CD4-positive, alpha-beta T cell treated with Interleukin-21 for 1 hour (primary cell): ENCODE results near the gene SRP14.
A peak's percentile ranks its signal among the peaks of the same experiment; 100 is the strongest.
"Not testable (repeated sequence)": the region's sequence is repeated elsewhere in the genome, so short reads cannot be mapped to it uniquely, and the experiment has no call there.

Experiments
- DNase-seq: peaks from one replicate; pipeline ENCODE4 v3.0.0-alpha.2; 2020

Gene SRP14

DNA sequence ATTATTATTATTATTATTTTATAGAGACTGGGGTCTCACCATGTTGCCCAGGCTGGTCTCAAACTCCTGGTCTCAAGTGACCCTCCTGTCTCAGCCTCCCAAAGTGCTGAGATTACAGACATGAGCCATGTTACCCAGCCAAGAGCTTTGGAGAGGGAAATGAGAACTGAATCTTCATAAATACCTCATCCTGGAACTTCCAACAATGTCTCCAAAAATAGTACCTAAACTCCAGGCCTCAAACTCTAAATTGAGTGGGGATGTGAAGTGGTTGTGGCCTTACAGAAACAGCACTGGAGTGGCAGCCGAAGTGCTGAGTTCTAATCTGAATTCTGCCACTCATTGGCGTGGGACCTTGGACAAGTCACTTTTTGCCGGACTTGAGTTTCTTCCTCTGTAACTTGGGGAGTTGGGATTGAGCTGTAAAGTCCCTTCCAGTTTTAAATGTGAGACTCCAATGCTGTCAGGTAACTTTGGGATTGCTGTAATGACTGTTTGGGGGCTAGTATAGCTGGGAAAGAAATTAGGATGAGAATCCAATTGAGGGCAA, 10.0 kb upstream of the SRP14 start:
- DNase-seq = no peak

- peak; percentile 47 for DNase-seq
These were observed 9.3 kb upstream of the SRP14 start for GRCh38 chr15:40048211-40048792.

DNA sequence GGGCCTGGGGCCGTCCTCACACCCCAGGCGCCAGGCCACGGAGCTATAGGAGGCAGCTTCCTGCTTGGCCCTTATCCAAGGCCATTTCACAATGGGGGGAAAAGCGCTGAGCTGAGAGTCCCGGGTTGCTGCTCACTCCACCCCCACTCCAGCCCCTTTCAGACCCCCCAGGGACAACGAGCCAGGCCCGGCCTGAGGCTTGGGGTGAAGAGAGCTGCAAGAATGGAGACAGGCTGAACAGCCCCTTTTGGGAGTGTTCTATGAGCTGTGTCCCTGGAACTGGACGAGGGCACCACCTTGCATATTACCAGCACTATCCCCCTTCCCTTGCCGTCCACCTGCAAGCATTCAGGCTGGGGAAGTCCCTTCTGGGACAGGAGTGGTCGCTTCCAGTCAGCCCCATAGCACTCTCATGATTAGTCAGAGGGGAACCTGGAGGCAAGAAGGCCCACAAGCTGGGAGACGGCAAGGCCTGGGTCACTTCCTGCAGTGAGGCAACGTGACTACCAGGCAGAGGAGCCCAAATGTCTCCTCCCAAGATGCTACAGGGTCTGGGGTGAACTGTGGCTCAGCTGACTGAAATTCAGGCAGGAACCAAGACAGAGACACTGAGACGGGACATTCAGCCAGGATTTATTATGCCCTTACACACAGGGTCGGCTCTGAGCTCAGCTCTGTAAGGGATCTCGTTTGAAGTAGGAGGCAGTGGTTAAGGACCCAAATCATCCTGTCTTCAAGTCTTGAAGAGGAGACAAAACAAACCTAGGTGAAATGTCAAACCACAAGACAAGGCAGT, 8.6 kb upstream of the SRP14 start:
- peak; percentile 74 for DNase-seq

DNA sequence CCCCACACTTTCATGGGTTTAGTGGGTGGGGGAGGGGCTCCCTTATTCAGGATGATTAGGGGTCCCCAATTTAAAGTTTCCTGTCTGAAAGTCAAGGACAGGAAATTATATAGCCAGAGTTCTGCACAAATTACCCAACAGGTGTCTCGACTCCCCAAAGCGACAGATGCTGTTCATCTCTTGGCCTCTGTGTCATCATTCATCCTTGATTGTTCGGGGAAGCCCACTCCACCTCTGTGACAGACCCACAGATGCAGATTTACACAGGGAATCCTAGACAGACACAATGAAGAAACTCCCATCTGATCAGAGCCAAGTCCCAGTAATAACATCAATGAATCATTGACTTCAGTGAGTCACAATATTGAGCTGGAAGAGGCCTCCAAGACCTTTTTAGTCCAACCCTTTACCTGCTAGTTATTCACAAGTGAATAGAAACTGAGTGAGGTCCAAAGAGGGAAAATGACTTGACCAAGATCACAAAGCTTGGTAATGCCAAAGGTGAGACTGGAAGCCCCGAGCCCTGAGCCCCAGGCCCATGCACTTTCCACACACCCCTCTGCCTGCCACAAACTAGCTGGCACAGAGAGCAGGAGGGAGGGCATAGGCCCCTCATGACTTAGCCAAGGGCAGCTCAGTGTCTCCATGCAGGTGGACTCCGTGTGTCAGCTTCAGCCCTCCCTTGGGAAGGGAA, 7.9 kb upstream of the SRP14 start:
- DNase-seq = no peak

GRCh38 chr15:40045572-40046217, 6.7 kb upstream of the SRP14 start:
- no peak for DNase-seq

DNA sequence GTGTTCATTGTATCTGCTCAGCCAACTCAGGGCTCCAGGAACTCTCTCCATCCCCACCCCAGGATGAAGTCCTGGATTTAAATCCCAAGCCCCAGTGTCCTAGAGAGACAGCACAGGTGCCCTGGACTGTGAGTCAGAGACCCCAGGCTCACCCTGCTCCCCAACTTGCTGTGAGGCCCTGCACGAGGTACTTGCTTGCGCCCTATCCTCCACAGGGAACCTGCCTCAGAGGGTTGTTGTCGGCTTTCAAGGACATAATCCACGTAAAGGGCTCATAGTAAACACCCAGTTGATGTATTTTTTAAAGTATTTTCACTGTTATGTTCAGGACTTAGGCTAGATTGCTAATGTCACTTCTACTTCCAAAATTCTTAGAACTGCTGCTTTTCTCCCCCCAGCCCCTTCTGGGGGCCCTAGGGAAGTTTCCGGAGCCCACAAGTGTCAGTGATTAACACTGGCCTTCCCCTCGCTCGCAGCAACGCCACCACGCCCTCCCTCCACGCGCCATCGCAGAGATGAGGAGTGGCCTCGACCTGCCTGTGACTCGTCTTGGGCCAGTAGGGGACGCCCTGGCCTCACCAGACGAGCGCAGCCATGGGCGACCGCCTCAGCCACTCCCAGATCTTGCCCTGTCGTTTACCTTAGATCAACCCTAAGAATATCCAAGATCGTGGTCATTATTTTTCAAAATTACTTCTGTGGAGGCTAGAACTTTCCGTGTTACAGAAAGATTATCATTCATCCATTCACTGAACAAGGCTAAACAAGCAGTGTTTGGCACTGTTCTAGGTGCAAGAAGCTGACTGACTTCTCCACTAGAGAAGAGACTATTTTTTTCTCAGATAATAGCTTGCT, 6.0 kb upstream of the SRP14 start:
- DNase-seq = peak; percentile 86

DNA sequence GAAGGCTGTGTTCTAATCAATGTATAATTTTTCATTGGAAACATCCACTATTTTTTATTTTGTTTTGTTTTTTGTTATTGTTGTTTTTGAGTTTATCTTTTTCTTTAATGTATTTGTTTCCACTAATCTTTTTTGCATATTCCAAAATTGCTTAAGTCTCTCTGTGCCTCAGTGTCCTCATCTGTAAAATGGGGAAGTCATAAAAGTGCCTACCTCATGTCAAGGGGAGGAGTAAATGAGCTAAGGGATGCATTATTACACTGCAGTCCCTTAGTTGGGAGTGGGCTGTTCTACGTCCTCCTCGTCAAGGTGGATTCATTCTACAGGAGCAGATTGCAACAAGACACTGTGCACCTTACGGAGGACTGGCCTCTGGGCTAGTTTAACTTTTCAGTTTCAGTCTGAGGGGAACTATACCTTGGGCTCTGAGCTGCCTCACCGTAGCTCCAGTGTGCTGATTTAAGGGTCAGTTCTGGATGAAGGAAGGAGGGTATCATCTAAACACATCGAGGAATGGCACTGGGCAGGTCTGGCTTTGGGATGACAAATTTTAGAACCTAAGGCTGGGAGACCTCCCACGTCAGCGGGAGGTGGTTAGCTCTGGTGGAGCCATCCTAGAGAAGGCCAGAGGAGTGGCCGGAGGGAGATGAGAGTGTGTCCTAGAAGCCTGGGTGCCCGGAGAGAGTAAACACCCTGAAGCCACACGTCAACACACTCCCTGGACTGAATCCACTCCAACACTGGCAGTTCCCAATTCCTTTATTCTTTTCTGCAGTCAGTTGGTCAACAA, 5.1 kb upstream of the SRP14 start:
- DNase-seq = no peak

GRCh38 chr15:40042791-40043320, 3.9 kb upstream of the SRP14 start:
- DNase-seq = no peak

DNA sequence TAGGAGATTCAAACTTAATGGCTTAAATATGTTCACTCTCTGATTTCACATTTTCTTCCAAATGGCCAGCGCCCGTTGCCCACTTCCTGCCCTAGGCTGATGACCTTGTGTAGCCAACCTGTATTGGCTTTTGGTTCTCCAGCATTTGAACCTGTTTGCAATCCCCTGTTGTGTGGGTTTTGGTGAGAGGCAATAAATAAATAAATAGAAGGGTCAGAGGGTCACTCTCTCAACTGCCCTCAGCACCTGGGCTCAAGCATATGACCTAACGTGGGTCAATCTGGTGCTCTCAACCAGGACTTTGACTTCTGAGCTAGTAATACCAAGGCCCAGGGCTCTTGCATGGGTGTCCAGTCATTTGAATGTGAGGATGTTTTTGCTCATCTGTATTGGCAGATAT, 1.8 kb upstream of the SRP14 start:
- DNase-seq = no peak

DNA sequence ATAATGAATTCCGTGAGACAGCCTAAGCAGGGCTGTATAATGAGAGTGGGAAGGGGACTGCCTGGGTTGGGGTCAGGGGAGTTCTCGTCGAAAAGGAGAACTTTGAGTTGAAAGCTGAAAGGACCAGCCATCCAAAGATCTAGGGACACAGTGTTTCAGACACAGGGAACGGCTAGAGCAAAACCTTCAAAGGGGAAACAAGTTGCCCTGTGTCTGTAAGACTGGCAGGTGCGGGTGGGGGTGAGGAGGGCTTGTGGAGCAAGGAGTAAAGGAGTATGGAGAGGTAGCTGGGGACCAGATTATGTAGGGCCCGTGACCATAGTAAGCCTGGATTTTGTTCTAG, 1.3 kb upstream of the SRP14 start:
- no peak for DNase-seq

DNA sequence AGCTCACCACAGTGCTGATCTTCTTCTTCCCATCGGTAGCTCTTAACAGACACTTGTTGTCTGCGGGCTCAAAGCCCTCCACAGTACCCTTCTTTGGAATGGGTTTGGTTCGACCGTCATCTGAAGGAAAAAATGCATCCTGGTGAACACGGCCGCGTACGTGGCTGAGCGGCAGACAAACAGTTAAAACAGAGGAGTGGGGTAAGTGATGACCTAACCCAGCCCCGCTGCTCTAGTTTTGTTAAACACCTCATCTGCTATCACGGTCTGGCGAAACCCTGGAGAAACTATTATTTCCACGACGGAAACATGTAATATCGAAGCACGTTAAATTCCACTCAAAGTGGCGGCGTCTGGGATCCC, 725 bp downstream of the SRP14 start:
- no peak for DNase-seq

DNA sequence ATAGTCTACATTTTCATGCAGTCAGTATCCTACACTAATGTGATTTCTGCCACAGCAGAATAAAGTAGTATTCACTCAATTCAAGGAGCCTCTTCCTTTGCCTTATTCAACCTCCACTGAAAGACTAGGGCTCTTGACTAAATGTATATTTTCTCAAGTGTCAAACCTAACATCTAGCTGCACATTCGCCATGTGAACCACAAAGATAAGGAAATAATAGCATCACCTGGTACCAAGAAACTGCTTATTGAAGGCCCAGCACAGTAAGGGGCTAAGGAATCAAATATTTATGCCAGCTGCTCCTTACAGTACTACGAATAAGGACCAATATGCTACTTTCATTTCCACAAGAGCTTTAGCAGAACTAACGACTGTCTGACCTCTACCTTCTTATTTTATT, 1.3 kb downstream of the SRP14 start:
- DNase-seq = no peak

DNA sequence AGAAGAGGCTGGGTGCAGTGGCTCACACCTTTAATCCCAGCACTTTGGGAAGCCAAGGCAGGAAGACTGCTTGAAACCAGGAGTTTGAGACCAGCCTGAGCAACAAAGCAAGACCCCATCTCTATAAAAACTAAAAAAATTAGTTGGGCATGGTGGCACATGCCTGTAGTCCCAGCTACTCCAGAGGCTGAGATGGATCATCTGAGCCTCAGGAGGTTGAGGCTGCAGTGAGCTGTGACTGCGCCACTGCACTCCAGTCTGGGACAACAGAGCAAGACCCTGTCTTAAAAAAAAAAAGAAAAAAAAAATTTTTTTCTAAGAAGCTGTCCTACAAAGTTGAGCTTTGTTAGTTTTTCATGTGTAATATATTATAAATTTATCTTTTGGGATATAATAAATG, 3.8 kb downstream of the SRP14 start:
- not testable (repeated sequence) for DNase-seq

DNA sequence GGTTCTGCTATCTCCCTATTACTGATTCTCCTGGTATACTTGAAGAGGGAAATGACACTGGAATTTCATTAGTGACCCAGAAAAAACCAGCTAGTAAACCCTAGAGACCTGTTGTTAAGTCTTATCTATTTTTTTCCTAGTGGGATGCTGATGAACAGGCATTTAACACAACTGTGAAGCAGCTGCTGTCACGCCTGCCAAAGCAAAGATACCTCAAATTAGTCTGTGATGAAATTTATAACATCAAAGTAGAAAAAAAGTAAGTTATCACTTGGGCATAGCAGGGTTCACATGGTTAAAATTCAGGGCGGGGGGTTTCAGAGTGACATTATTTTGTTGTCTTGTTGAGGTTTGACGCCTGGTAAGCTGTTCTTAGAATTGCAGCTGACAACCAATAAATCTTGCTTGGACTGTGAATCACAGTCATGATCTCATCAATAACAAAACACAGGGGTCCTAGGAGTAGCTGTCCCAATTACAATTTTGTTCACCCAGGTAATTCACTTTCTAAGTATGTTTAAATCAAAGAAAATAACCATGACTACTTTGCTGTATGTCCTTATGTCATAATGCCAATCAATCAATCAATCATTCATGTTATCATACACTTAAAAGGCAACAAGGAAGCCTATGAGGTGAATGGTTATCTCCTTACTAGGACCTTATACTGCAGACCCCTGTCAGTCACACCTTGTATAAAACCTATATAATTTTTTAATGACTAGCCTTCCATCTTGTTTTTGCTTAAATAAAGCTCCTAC, 4.6 kb downstream of the SRP14 start:
- DNase-seq = no peak

DNA sequence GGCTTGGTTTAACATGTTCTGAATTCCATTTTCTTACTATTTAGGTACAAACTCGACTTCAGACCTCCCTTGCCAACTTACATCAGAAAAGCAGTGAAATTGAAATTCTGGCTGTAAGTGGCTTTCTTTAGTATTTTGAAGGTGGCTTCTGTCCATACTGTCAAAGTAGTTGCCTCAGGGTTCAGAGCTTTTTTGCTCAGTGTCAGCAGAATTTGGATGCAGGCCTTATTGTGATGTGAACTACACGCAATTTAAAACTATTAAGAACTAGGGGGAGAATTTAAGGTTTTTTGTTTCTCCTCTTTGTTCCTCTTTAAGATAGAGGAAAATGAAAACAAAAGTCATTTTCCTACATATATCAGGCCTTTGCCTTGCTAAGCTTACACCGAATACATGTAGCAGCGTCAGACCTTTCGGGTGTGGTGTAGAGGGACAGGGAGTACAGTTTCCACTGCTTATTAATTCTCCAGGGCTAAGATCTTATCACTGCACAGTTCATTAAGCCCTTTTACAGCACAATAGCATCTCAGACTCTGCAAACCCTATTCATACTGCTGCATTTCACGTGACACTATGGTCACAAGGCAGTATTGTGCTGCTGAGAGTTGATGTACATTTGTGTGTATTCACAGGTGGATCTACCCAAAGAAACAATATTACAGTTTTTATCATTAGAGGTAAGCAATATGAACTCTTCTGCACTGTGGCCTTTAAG, 6.7 kb downstream of the SRP14 start:
- DNase-seq = no peak

DNA sequence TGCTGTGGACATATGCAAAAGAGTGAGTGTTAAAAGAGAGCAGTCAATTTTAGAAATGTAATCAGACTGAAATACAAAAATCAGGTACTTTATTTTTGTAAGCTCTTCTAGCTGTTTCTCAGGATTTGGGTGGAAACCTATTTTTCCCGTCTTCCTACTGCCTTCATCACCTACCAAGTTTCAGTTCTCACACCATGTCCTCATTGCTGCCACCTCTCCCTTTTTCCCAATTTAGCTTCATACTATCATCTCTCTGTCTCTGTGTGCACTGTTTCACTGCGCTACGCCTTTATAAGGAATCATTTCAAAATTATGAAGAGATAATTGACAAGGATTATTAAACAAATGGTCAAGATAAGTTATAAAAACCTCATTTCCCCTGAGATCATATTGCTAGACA, 7.7 kb downstream of the SRP14 start:
- DNase-seq = no peak

- DNase-seq = no peak
These were observed 8.7 kb downstream of the SRP14 start for GRCh38 chr15:40029979-40030893.

- no peak for DNase-seq
These were observed 10.1 kb downstream of the SRP14 start for GRCh38 chr15:40028853-40029252.

DNA sequence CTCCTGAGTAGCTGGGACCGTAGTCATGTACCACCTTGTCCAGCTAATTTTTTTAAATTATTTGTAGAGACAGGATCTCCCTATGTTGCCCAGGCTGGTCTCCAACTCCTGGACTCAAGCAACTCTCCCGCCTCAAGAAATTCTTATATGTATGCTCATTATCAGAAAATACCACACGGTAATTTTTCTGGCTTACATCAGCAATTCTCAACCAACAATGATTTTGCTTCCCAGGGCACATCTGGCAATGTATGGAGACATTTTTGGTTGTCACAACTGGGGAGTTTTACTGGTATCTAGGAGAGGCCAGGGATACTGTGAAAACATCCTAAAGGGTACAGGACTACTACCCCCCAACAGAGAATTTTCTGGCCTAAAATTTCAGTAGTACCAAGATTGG, 10.8 kb downstream of the SRP14 start:
- no peak for DNase-seq
